Measurements from ENCODE around the gene ABITRAM.

Gene ABITRAM

GRCh38 chr9:108963459-108964143 lies 29.4 kb downstream of the ABITRAM start:
- TF ChIP-seq CTCF (IDR thresholded peaks at IDR 0.05): no peak

GRCh38 chr9:108967916-108968315 lies 33.7 kb downstream of the ABITRAM start:
- TF ChIP-seq CTCF (IDR thresholded peaks at IDR 0.05): no peak

GRCh38 chr9:108972186-108972585 lies 38.0 kb downstream of the ABITRAM start:
- no peak for TF ChIP-seq CTCF (IDR thresholded peaks at IDR 0.05)

- TF ChIP-seq CTCF (IDR thresholded peaks at IDR 0.05): no peak
These were observed 38.5 kb downstream of the ABITRAM start for GRCh38 chr9:108972626-108973209.

GRCh38 chr9:108973895-108974294 lies 39.7 kb downstream of the ABITRAM start:
- no peak for TF ChIP-seq CTCF (IDR thresholded peaks at IDR 0.05)

GRCh38 chr9:108978205-108978604 lies 44.0 kb downstream of the ABITRAM start:
- no peak for TF ChIP-seq CTCF (IDR thresholded peaks at IDR 0.05)

- no peak for TF ChIP-seq CTCF (IDR thresholded peaks at IDR 0.05)
These were observed 46.7 kb downstream of the ABITRAM start for GRCh38 chr9:108980893-108981292.
